ENCODE measurements around the gene TBX18. TPM values are rescaled to one million over a fixed set of nuclear protein-coding genes. Genes with fewer than 3 reads are reported as not detected.

TBX18 gene
- total RNA-seq, 4 donors from 2014 or later, result 21.9 to 34.4 (median 30.3) TPM

- no peak for TF ChIP-seq CTCF (IDR thresholded peaks at IDR 0.05; ENCODE audit: low read depth)
These were observed 33.0 kb downstream of the TBX18 start for GRCh38 chr6:84731401-84731800.

GRCh38 chr6:84728602-84729001 is 35.8 kb downstream of the TBX18 start:
- no peak for TF ChIP-seq CTCF (IDR thresholded peaks at IDR 0.05; ENCODE audit: low read depth)

- no peak for TF ChIP-seq CTCF (IDR thresholded peaks at IDR 0.05; ENCODE audit: low read depth)
These were observed 45.2 kb downstream of the TBX18 start for GRCh38 chr6:84719152-84719551.

- TF ChIP-seq CTCF (IDR thresholded peaks at IDR 0.05; ENCODE audit: low read depth), result no peak
These were observed 46.1 kb downstream of the TBX18 start for GRCh38 chr6:84718038-84718955.

- TF ChIP-seq CTCF (IDR thresholded peaks at IDR 0.05; ENCODE audit: low read depth), result no peak
These were observed 55.3 kb downstream of the TBX18 start for GRCh38 chr6:84709121-84709520.

- no peak for TF ChIP-seq CTCF (IDR thresholded peaks at IDR 0.05; ENCODE audit: low read depth)
These were observed 57.2 kb downstream of the TBX18 start for GRCh38 chr6:84707171-84707570.

GRCh38 chr6:84696166-84696565 is 68.2 kb downstream of the TBX18 start:
- no peak for TF ChIP-seq CTCF (IDR thresholded peaks at IDR 0.05; ENCODE audit: low read depth)

Measured in subcutaneous adipose tissue (tissue), 4 donors.